ENCODE measurements around the gene PLEKHG5. TPM values are rescaled to one million over a fixed set of nuclear protein-coding genes. Genes with fewer than 3 reads are reported as not detected.
"Not testable (repeated sequence)": the region's sequence is repeated elsewhere in the genome, so short reads cannot be mapped to it uniquely, and the experiment has no call there.

Gene PLEKHG5
- total RNA-seq, 1 donor from 2014 or later, result 32.4 TPM

DNA sequence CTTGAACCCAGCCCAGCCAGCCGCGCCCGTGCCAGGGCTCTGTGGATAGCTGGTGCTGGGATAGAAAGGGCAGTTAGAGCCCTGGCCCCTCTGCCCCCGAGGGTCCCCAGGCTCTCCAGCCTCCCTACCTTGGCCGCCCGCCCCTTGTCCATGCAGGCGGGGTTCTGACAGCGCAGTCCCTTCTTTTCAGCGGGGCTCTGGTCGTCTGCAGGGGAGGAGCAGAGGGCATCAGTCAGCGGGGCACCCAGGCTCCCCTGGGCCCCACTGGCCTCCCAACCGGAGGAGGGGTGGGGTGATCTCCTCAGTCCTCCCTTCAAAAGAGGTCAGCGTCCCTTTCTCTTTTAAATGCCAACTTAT, 4.9 kb upstream of the PLEKHG5 start:
- no peak overlapping the region for H3K27ac Mint-ChIP-seq (ENCODE audit: unreplicated experiment)
- peaks cover 60% of the 10 kb centered on the region for H3K4me1 Mint-ChIP-seq (ENCODE audit: low read depth)
- no peaks in the 10 kb centered on the region for H3K9me3 Mint-ChIP-seq (ENCODE audit: low read depth)

DNA sequence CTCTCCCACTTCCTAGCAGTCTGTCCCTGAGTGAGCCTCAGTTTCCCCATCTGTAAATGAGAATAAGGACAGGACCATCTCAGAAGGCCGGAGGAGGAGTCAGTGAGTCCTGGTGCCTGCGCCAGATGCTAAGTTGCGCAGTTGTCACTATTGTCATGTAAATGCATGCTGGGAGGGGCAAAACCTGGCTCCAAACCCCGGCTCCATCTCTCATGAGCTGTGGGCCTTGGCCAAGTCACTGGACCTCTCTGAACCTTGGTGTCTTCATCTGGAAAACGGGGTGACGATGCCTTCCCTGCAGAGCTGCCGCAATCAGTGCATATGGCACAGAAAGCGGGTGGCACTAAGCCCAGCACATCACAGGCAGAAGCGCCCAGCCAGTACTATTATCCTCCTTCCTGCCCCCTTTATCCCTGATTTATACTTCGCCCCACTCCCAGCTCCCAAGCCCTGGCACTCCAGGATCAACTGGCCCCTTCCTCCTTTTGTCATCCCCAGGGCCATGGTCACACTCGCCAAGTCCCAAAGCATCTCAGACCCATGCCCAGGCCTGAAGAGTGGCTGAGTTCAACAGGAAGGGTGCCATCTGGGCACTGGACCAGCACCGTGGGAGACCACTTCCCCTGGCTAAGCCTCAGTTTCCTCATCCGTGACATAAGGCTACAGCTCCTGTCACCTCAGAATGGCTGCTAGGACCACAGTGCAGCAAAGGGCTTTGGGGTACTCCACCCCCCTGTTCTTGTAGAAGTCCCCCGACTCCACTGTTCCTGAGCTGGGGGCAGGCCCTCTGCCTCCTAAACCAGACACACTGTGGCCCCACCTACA, 4.3 kb upstream of the PLEKHG5 start:
- Mint-ChIP-seq H3K4me1 (ENCODE audit: low read depth) (peaks cover 58% of the 10 kb centered on the region), H3K36me3 (ENCODE audit: low read depth) (no peaks in the 10 kb centered on the region), H3K9me3 (ENCODE audit: low read depth) (no peaks in the 10 kb centered on the region), H3K27ac (ENCODE audit: unreplicated experiment) (peak overlapping the region; percentile 70), H3K4me3 (ENCODE audit: unreplicated experiment) (peak overlapping the region; percentile 75), H3K27me3 (ENCODE audit: low read depth) (no peaks in the 10 kb centered on the region)
- DNase-seq (ENCODE audit: low spot score), result no peak
- TF ChIP-seq, protein P1, sequence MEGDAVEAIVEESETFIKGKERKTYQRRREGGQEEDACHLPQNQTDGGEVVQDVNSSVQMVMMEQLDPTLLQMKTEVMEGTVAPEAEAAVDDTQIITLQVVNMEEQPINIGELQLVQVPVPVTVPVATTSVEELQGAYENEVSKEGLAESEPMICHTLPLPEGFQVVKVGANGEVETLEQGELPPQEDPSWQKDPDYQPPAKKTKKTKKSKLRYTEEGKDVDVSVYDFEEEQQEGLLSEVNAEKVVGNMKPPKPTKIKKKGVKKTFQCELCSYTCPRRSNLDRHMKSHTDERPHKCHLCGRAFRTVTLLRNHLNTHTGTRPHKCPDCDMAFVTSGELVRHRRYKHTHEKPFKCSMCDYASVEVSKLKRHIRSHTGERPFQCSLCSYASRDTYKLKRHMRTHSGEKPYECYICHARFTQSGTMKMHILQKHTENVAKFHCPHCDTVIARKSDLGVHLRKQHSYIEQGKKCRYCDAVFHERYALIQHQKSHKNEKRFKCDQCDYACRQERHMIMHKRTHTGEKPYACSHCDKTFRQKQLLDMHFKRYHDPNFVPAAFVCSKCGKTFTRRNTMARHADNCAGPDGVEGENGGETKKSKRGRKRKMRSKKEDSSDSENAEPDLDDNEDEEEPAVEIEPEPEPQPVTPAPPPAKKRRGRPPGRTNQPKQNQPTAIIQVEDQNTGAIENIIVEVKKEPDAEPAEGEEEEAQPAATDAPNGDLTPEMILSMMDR (IDR thresholded peaks at IDR 0.05), result no peak

More for the DNA sequence above, 4.9 kb upstream of the PLEKHG5 start:
- H3K36me3 Mint-ChIP-seq (ENCODE audit: low read depth), result no peaks in the 10 kb centered on the region
- DNase-seq (ENCODE audit: low spot score), result no peak
- H3K4me3 Mint-ChIP-seq (ENCODE audit: unreplicated experiment), result peak overlapping the region; percentile 75
- TF ChIP-seq, protein P1 (IDR thresholded peaks at IDR 0.05), result no peak
- no peaks in the 10 kb centered on the region for H3K27me3 Mint-ChIP-seq (ENCODE audit: low read depth)

DNA sequence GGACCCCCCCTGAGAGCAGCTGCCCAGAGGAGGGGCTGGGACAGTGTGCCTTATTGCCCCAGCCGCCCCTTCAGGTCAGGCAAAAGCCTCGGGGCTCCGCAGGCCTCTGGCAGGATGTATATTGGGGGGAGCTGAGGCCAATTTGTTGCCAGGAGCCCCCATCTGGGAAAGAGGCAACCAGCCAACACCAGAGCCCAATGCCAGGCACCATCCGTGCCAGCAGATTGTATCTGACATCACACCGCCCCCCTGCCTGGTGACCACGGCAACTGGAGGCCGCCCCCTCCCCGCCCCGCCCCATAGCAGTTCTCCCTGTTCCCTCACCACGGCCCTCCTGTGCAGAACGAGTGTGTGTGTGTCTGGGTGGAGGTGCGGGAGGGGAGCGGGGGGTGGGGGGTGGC, 3.6 kb upstream of the PLEKHG5 start:
- no peaks in the 10 kb centered on the region for H3K9me3 Mint-ChIP-seq (ENCODE audit: low read depth)
- H3K4me3 Mint-ChIP-seq (ENCODE audit: unreplicated experiment), result no peak overlapping the region
- H3K36me3 Mint-ChIP-seq (ENCODE audit: low read depth), result no peaks in the 10 kb centered on the region
- peaks cover 52% of the 10 kb centered on the region for H3K4me1 Mint-ChIP-seq (ENCODE audit: low read depth)
- DNase-seq (ENCODE audit: low spot score), result no peak
- H3K27ac Mint-ChIP-seq (ENCODE audit: unreplicated experiment), result no peak overlapping the region
- TF ChIP-seq, protein P1 (IDR thresholded peaks at IDR 0.05), result no peak
- no peaks in the 10 kb centered on the region for H3K27me3 Mint-ChIP-seq (ENCODE audit: low read depth)

DNA sequence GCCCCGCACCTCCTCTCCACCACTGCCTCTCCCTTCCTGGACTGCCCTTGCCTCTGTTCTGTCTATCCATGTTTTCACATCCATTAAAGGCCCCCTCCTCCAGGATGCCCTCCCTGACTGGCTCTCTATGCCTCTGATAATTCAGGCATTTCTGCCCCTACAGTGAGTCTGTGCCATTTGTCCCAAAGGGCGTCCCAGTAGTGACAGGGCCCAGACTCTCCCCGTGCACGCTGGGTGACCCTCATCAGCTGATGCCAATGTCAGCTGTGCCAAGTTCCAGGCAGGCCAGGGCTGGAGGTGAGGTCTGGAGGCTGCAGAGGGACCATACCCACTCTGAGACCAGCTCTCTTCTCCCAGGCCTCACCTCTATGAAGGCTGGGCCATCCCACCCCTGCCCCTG, 3.2 kb upstream of the PLEKHG5 start:
- TF ChIP-seq, protein P1 (IDR thresholded peaks at IDR 0.05), result no peak
- H3K9me3 Mint-ChIP-seq (ENCODE audit: low read depth), result no peaks in the 10 kb centered on the region
- no peaks in the 10 kb centered on the region for H3K27me3 Mint-ChIP-seq (ENCODE audit: low read depth)
- H3K36me3 Mint-ChIP-seq (ENCODE audit: low read depth), result no peaks in the 10 kb centered on the region
- peak overlapping the region; percentile 0 for H3K27ac Mint-ChIP-seq (ENCODE audit: unreplicated experiment)
- H3K4me3 Mint-ChIP-seq (ENCODE audit: unreplicated experiment), result no peak overlapping the region
- no peak for DNase-seq (ENCODE audit: low spot score)
- H3K4me1 Mint-ChIP-seq (ENCODE audit: low read depth), result peaks cover 52% of the 10 kb centered on the region

DNA sequence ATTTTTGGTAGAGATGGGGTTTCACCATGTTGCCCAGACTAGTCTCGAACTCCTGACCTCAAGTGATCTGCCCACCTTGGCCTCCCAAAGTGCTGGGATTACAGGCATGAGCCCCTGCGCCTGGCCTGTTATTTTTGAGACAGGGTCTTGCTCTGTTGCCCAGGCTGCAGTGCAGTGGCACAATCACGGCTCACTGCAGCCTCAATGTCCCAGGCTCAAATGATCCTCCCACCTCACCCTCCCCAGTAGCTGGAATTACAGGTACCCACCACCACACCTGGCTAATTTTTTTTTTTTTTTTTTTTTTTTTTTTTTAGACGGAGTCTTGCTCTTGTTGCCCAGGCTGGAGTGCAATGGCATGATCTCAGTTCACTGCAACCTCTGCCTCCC, 2.4 kb upstream of the PLEKHG5 start:
- not testable (repeated sequence) for H3K27me3 Mint-ChIP-seq (ENCODE audit: low read depth); H3K9me3 Mint-ChIP-seq (ENCODE audit: low read depth); H3K36me3 Mint-ChIP-seq (ENCODE audit: low read depth); H3K27ac Mint-ChIP-seq (ENCODE audit: unreplicated experiment); H3K4me3 Mint-ChIP-seq (ENCODE audit: unreplicated experiment); DNase-seq (ENCODE audit: low spot score)
- peaks cover 47% of the 10 kb centered on the region for H3K4me1 Mint-ChIP-seq (ENCODE audit: low read depth)

DNA sequence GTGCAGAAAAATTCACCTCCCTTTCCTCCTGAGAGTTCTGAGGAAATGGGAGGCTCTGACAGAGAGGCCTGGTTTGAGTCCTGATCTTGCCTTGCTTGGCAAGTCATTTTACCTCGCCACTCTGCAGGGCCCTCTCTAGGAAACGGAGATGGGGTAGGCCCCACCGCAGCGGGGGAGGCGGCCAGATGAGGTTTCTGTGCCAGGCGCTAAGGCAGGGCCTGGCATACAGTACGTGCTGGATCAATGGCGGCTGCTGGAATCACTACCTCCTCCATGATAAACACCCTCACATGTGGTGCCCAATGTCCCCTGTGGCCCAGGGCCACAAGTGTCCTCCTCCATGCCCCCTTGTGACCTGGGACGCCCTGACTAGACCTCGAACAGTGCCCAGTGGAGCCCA, 499 bp upstream of the PLEKHG5 start:
- Mint-ChIP-seq H3K9me3 (ENCODE audit: low read depth) (no peaks in the 10 kb centered on the region), H3K27me3 (ENCODE audit: low read depth) (no peaks in the 10 kb centered on the region), H3K4me1 (ENCODE audit: low read depth) (peaks cover 48% of the 10 kb centered on the region), H3K27ac (ENCODE audit: unreplicated experiment) (peak overlapping the region; percentile 84), H3K36me3 (ENCODE audit: low read depth) (no peaks in the 10 kb centered on the region), H3K4me3 (ENCODE audit: unreplicated experiment) (peak overlapping the region; percentile 65)
- TF ChIP-seq, protein P1 (IDR thresholded peaks at IDR 0.05), result no peak
- no peak for DNase-seq (ENCODE audit: low spot score)

All from chondrocyte (in vitro differentiated cells).